Raji (cell line): Measurements from ENCODE around the gene ENTHD1.

Source experiments
- POLR2A ChIP-seq: IDR thresholded peaks from 2 replicates; pipeline ENCODE4 v1.6.1; 2011; ENCODE audit warnings: low read depth, low read length, control low read depth; ENCODE audit not compliant: insufficient read depth

Gene ENTHD1

DNA sequence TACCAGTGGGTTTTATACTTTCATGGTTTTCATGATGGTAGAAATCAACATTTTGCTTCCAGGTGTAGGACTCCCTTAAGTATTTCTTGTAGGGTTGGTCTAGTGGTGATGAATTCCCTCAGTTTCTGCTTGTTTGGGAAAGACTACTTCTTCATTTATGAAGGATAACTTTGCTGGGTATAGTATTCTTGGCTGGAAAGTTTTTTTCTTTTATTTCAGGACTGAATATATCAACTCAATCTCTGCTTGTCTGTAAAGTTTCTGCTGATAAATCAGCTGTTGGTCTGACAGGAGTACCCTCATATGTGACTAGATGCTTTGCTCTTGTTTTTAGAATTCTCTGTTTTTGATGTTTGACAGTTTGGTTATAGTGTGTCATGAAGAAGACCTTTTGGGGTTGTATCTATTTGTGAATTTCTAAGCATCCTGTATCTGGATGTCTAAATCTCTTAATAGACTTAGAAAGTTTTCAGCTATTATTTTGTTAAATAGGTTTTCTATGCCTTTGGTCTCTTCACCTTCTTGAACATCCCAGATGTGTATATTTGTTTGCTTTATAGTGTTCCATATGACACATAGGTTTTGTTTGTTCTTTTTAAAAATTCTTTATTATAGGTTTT is 95.9 kb downstream of the ENTHD1 start:
- TF ChIP-seq POLR2A: no peak

DNA sequence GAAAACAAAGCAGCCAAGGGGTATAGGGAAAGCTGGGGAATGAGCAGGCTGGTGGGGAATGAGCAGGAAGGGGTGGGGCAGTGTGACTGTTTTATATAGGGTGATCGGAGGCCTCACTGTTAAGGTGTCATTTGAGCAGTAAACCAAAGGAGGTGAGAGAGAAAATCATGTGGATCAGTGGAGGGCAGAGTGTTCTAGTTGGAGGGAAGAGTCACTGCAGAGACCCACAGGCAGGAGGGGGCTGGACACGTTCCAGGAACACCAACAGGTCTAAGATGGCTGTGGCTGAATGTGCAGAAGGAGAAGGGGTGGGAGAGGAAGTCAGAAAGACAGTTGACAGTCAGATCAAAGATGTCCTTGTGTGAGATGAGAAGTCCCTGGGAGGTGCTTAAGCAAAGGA is 103.8 kb downstream of the ENTHD1 start:
- TF ChIP-seq POLR2A: no peak

DNA sequence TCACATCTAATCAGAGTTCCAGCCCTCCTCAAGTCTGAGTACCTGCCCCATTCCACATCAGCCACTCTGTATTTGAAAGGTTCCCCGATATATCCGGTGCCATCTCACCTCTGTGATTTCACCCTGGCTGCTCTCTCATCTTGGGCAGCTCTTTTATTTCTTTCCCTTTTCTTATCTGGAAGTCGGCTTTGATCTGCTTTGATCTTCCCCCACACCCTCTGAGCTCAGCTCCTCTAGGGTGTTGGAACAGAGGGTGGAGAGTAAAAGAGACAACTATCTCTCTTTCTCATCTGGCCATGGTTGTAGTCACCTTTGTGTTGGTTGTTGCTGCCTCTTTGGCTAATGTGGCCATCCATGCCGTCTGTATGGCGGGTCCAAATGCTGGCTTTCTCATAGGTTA is 108.3 kb downstream of the ENTHD1 start:
- TF ChIP-seq POLR2A: no peak

DNA sequence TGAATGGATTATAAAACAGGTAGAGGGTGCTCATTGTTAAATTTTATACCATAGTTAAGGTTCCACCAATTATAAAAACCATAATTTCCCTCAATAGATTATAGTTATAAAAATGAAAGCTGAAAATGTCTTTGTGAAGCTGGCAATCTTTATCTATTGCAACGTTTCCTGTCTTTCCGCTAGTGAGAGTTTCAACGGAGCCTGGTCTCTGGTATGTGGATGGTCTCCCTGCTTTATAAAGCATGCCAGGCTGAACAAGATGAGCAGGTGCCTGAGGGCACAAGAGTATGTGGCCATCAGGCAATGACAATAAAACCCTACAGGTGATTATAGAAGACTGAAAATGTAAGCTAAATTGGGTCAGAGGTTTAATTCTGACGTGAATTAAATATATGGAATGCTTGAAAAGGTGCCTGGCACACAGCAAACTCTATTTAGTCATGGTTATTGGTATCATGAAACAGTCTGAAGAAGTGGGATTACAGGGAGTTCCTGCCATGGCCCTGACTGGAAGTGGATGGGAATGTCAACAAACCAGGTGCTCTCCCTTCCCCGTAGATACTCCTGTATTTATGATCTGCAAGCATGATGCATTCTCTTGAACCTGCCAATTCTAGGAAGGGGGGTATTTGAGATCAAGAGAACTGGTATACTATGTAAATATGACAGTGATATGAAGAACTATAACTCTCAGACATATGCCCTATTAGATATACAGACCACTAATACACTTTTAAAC is 115.7 kb downstream of the ENTHD1 start:
- no peak for TF ChIP-seq POLR2A

DNA sequence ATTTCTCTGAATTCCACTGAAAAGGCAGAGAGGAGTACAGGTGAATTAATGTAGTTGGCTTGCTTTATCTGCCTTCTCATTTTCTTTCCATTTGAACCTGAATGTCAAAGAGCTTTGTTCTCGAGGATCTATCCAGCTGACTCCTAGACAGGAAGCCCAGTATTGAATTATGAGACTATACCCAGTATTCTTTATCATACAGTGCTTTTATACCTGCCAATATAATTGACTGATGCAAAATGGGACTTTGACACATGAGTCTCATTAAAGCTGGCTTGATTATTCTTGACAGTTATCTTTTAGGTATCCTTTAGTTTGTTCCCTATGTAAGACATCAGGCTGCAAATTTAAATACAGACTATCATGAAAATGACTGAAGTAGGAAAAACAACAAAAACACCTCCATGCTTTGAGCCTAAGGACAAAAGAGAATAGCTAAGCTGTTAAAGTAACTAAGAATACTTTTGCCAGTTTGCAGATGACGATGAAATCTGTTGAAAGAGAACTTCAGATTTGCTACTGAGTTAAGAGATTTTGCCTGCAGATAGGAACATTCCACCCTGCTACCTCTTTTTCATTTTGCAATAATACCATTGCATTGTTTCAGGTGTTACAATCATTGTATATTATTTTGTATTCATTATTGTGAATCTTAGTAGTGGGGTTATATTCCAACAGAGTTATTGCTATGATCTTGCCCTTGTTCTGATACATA is 117.1 kb downstream of the ENTHD1 start:
- no peak for TF ChIP-seq POLR2A

DNA sequence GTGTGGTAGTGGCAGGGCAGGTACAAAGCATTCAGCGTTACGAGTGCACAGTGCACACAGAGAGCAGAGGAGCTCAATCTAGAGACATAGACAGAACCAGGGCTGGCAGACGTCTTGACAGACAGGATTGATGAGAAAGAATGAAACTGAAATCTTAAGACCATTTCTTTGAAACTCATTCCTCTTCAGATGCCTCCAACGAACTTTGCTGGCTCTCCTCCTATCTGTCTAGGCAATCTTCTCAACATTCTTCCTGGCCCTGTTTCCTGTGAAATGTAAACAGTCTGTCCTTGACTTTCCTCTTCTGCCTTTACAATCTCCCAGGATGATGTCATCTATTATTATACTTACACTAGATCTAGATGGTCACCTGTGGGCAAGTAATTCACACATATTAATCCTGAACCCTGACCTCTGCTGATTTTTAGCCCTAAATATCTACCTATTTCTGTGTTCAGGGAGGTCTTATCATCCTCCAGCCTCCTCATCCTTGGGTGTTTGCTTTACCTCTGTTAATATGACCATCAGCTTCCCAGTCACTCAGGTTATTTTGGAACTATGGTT is 119.5 kb downstream of the ENTHD1 start:
- no peak for TF ChIP-seq POLR2A

DNA sequence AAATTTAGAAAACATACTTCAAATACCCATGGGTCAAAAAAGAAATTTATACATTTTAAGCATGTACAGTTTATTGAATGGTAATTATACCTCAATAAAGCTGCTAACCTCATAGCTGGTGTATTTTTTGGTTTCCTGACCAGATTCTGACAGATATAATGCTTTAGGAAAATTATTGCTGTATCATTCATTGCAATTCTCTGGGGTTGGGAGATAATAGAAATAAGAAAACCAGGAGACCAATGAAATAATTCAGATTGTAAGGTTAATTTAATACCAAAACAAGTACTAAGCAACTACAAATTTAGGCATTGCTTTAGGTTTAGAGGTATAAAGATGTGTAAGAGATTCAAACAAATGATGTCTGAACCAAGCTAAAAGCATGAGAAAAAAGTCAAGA is 120.1 kb downstream of the ENTHD1 start:
- no peak for TF ChIP-seq POLR2A

DNA sequence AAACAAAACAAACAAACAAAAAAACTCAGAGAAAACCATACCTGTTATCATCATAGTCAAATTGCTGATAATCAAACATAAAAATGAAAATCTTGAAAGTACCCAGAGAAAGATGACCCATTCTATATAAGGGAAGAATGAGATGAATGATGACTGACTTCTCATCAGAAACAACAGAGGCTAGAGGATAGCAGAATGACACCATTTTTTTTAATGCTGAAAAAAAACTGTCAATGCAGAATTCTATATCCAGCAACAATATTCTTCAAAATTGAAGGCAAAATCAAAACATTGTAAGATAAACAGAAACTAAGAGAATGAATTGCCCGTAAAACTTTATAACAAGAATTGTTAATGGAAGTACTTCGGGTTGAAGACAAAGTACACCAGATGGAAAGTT is 122.1 kb downstream of the ENTHD1 start:
- no peak for TF ChIP-seq POLR2A

DNA sequence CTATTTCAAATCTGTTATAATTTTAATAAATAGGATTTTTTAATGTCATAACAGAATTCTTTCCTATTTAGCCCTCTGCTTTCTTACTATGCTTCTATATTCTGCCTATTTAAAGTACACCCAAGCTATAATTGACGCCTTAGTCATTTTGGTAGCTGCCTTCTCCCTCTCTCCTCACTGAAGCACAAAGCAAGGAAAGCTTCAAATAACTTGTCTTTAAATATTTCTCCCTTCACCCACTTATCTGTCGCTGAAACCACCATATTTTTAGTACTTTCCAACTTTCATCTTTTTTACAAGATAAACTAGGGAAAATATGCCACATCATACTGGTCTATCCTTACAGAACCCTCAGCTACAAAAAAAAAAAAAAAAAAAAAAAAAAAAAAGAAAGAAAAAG is 127.9 kb downstream of the ENTHD1 start:
- no peak for TF ChIP-seq POLR2A

DNA sequence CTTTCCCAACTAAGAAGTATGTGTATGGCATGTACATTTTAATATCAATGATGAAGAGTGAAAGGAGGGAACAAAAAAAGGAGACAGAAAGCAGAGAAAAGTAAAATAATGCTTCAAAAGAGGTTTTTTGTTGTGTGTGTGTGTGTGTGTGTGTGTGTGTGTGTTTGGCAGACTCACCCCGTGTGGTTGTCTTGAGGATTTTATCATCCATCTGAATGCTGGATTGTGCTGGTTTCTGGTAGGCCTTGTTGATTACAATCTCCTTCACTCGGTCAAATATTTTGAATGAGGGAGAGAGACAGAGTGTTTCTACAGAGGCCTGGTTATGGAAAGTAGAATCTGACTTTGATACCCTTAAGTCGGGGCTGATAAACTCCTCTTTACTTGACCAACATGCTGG is 128.5 kb downstream of the ENTHD1 start:
- TF ChIP-seq POLR2A: no peak

DNA sequence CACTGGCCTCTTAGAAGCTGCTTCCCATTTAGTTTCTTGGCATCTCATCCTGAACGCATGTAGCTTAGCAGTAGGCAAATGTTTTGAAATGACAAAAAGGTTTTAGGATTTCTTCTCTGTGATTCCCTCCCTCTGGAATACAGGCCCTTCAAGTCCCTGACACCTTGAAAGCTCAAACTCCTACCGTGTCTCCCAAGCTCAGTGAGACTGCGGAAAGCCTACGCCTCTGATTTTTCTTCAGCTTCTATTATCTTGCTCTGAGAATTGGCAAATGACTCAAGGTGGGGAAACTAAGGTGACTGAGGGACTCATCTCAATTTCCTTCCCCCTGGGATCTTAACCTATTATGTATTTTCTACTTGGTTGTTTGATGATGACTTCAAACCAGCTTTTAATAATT is 130.3 kb downstream of the ENTHD1 start:
- TF ChIP-seq POLR2A: no peak

DNA sequence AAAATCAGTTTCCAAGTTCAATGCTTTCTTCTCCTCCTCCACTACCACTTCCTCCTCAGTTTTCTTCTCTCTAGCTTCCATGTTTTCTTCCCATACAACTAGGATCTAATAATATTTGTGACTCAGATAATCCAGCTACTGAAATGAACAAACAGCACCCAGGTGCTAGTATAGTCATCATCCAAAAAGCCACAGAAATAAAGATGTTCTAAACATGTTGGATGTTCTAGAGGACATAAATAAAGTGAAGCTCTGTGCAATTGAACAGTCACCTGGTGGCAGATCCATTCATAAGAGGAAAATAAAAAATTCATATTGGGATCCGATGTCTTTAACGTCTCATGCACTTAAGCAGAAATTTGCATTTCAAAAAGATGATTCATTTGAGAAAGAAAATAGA is 142.8 kb downstream of the ENTHD1 start:
- TF ChIP-seq POLR2A: no peak

DNA sequence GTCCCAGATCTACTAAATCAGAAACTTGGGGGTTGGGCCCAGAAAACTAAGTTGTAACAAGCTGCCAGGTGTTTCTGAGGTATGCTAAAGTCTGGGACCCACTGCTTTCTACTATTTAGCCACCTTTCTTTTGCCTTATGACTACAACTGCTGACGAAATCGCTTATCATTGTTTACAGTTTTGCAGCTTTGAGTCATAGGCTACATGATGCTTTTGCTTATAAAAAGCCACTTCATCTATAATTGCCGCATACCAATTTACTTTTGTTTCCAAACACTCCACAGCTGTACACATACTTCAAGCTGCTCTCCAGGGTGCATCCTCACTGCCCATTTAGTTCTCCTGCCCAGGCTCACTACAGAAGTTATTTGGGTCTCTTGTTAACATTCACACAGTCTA is 144.7 kb downstream of the ENTHD1 start:
- no peak for TF ChIP-seq POLR2A

DNA sequence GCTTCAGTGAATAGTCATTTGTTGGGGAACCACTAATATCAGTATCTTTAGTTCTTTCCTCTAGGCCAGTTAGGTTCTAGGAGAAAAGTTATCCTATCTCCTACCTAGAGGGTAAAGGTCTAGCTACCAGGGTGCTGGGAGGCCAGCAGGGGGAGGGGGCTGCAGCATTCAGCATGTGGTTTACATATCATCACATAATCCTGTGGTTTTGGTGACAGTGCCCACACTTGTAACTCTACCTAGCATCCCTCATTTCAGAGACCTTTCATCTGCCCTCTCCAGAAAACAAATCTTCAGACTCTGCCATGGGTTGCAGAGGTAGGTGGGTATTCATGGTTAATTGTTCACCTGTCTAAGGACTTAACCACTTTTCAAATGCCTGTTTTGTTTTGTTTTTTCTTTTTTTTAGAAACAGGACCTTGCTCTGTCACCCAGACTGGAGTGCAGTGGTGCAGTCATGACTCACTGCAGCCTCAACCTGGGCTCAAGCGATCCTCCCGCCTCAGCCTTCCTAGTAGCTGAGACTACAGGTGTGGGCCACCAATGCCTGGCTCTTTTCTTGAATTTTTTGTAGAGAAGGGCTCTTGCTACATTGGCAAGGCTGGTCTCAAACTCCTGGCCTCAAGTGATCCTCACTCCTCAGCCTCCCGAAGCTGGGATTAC is 146.8 kb downstream of the ENTHD1 start:
- TF ChIP-seq POLR2A: no peak

DNA sequence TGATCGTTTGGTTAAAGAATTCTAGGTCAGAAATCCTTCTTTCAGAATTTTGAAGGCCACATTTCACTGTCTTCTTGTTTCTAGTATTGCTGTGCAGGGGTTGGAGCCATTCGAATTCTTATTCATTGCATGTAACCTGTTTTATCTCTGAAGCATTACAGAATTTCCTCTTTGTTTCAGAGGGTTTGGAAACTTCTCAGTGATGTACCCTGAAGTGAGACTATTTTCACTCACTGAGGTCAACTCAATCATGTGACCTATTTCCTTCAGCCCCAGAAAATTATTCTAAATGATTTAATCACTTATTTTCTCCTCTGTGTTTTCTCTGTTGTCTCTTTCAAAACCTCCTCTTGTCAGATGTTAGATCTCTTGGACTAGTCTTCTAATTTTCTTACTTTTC is 147.8 kb downstream of the ENTHD1 start:
- TF ChIP-seq POLR2A: no peak
